Measurements from ENCODE around the gene ABCA1.
"Not testable (repeated sequence)": the region's sequence is repeated elsewhere in the genome, so short reads cannot be mapped to it uniquely, and the experiment has no call there.

Gene ABCA1

DNA sequence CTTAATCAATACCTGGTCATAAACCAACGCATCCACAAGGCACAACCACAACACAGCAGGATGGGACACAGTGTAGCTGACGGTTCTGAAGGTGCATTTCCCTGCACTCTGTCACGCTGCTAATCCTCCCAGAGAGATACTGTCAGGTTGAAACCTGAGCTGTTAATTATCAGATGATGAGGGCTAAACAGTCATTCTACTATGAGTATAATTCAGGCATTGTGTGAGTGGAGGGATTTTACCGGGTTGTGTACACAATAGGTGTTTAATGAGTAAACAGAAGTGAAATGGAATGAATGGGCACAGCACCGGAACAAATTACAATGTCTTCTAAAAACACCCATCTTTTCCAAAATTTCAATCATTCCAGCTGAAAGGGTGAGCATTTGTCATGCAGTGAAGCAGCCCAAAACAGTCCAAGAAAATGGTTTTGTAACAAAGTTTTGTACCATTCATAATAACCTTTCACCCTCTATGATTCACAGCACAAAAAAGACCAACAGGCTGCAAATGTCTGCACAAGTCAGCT lies 71.5 kb downstream of the ABCA1 start:
- H2AFZ ChIP-seq: no peak overlapping the region
- H3K4me1 ChIP-seq: peaks cover 3% of the 10 kb centered on the region
- H3K4me3 ChIP-seq (ENCODE audit: low read depth, low read length): no peak overlapping the region
- H3K9ac ChIP-seq: no peak overlapping the region
- TF ChIP-seq, protein P1, sequence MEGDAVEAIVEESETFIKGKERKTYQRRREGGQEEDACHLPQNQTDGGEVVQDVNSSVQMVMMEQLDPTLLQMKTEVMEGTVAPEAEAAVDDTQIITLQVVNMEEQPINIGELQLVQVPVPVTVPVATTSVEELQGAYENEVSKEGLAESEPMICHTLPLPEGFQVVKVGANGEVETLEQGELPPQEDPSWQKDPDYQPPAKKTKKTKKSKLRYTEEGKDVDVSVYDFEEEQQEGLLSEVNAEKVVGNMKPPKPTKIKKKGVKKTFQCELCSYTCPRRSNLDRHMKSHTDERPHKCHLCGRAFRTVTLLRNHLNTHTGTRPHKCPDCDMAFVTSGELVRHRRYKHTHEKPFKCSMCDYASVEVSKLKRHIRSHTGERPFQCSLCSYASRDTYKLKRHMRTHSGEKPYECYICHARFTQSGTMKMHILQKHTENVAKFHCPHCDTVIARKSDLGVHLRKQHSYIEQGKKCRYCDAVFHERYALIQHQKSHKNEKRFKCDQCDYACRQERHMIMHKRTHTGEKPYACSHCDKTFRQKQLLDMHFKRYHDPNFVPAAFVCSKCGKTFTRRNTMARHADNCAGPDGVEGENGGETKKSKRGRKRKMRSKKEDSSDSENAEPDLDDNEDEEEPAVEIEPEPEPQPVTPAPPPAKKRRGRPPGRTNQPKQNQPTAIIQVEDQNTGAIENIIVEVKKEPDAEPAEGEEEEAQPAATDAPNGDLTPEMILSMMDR (IDR thresholded peaks at IDR 0.05): no peak
- H3K4me2 ChIP-seq (ENCODE audit: low read length): no peak overlapping the region
- H3K27ac ChIP-seq: no peak overlapping the region
- no peaks in the 10 kb centered on the region for H3K36me3 ChIP-seq (ENCODE audit: control insufficient read depth, insufficient read depth, low read length)
- no peaks in the 10 kb centered on the region for H3K9me3 ChIP-seq (ENCODE audit: control insufficient read depth, low read length)
- H3K79me2 ChIP-seq: no peaks in the 10 kb centered on the region
- H3K27me3 ChIP-seq (ENCODE audit: control insufficient read depth, insufficient read depth, low read length): no peaks in the 10 kb centered on the region

DNA sequence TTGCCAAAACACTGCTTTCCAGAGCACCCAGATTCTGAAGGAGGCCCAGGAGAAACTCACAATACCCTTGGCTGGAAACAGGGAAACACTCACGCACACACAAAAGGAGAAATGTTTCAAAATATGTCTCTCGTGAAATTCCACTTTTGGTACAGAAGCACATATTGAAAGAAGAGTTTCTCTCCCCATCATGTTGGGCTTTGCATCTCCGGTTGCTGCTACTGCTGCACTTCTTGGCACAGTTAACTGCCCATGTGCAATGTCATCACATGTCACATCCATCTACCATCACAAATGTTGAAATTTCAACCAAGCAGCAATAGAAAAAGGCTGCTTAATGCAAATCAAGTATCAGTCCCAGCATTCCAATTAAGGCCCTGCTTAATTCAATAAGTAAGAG lies 72.1 kb downstream of the ABCA1 start:
- Histone ChIP-seq H3K9ac (no peak overlapping the region), H3K79me2 (no peaks in the 10 kb centered on the region), H3K27me3 (ENCODE audit: control insufficient read depth, insufficient read depth, low read length) (no peaks in the 10 kb centered on the region), H3K4me2 (ENCODE audit: low read length) (no peak overlapping the region), H3K4me3 (ENCODE audit: low read depth, low read length) (no peak overlapping the region), H2AFZ (no peak overlapping the region), H3K27ac (no peak overlapping the region), H3K4me1 (peaks cover 3% of the 10 kb centered on the region), H3K9me3 (ENCODE audit: control insufficient read depth, low read length) (no peaks in the 10 kb centered on the region), H3K36me3 (ENCODE audit: control insufficient read depth, insufficient read depth, low read length) (no peaks in the 10 kb centered on the region)
- TF ChIP-seq, protein P1 (IDR thresholded peaks at IDR 0.05): no peak

DNA sequence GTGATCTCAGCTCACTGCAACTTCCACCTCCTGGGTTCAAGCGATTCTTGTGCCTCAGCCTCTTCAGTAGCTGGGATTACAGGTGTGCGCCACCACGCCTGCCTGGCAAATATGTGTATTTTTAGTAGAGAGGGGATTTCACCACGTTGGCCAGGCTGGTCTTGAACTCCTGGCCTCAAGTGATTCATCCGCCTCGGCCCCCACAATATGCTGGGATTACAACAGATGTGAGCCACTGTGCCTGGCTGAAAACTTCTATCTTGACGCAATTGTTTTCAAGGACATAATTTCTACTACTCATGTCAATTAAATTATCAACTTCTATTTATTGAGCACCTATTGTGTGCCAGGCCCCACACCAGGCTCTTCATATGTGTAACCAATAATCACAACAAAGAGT lies 72.7 kb downstream of the ABCA1 start:
- H3K4me1 ChIP-seq; H3K4me3 ChIP-seq (ENCODE audit: low read depth, low read length); H3K4me2 ChIP-seq (ENCODE audit: low read length); H3K79me2 ChIP-seq; H3K27me3 ChIP-seq (ENCODE audit: control insufficient read depth, insufficient read depth, low read length); H2AFZ ChIP-seq; H3K36me3 ChIP-seq (ENCODE audit: control insufficient read depth, insufficient read depth, low read length); H3K9me3 ChIP-seq (ENCODE audit: control insufficient read depth, low read length); H3K27ac ChIP-seq; H3K9ac ChIP-seq: not testable (repeated sequence)

DNA sequence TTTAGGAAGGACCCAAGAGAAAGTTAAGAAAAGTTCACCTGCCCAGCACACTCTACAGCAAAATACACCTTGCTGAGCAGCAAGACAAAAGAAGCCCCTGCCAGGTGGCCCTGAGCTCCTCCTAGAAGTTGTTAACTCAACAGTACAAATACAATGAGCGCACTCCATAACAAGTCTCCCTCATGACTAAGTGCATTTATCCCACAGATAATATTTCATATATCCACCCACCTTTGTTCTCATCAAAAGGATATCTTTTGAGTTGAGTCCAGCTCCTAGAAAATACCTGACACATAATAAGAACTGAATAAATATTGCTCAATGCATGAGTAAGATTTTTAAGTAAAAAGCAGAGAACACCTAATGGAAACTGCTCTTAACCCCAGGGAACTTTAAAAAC lies 73.3 kb downstream of the ABCA1 start:
- Histone ChIP-seq H2AFZ (no peak overlapping the region), H3K9me3 (ENCODE audit: control insufficient read depth, low read length) (no peaks in the 10 kb centered on the region), H3K4me3 (ENCODE audit: low read depth, low read length) (no peak overlapping the region), H3K79me2 (no peaks in the 10 kb centered on the region), H3K36me3 (ENCODE audit: control insufficient read depth, insufficient read depth, low read length) (no peaks in the 10 kb centered on the region), H3K27ac (no peak overlapping the region), H3K4me2 (ENCODE audit: low read length) (no peak overlapping the region), H3K4me1 (peaks cover 3% of the 10 kb centered on the region), H3K27me3 (ENCODE audit: control insufficient read depth, insufficient read depth, low read length) (no peaks in the 10 kb centered on the region), H3K9ac (no peak overlapping the region)
- TF ChIP-seq, protein P1 (IDR thresholded peaks at IDR 0.05): no peak

DNA sequence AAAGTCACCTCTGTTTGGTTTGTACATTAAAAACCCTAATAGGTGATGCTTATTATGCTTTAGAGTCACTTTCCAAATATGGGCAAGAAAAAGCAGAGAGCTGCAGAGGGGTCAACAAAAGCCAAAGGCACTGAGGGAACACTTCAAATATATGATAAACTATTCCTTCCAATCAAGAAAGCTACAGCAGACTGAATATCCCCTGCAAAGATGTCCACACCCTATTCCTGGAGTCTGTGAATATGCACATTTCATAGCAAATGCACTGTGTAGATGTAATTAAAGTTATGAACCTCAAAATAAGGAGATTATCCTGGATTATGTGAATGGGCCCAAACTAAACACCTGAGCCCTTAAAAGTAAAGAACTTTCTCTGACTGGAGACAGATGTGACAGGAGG lies 74.3 kb downstream of the ABCA1 start:
- Histone ChIP-seq H3K4me1 (peaks cover 3% of the 10 kb centered on the region), H3K27me3 (ENCODE audit: control insufficient read depth, insufficient read depth, low read length) (no peaks in the 10 kb centered on the region), H3K4me2 (ENCODE audit: low read length) (no peak overlapping the region), H3K9ac (no peak overlapping the region), H3K36me3 (ENCODE audit: control insufficient read depth, insufficient read depth, low read length) (no peaks in the 10 kb centered on the region), H3K79me2 (no peaks in the 10 kb centered on the region), H3K27ac (no peak overlapping the region), H3K4me3 (ENCODE audit: low read depth, low read length) (no peak overlapping the region), H3K9me3 (ENCODE audit: control insufficient read depth, low read length) (no peaks in the 10 kb centered on the region), H2AFZ (no peak overlapping the region)
- TF ChIP-seq, protein P1 (IDR thresholded peaks at IDR 0.05): no peak
